Progenitor cell of endocrine pancreas (in vitro differentiated cells): Measurements from ENCODE around the gene TGFBR2. TPM values are rescaled to one million over a fixed set of nuclear protein-coding genes. Genes with fewer than 3 reads are reported as not detected.
A peak's percentile ranks its signal among the peaks of the same experiment; 100 is the strongest.

Source experiments
- DNase-seq: peaks from one replicate; pipeline ENCODE4 v3.0.0; 2021; ENCODE audit warnings: low spot score; ENCODE audit not compliant: unreplicated experiment
- H3K27ac Mint-ChIP-seq: 2 replicates; pipeline ENCODE4 v1.8.0; 2021; ENCODE audit warnings: mild to moderate bottlenecking, moderate library complexity, mixed read lengths
- H3K27me3 Mint-ChIP-seq: 2 replicates; pipeline ENCODE4 v1.8.0; 2021; ENCODE audit warnings: mixed read lengths
- H3K36me3 Mint-ChIP-seq: 2 replicates; pipeline ENCODE4 v1.8.0; 2022; ENCODE audit warnings: mixed read lengths; ENCODE audit not compliant: insufficient read depth
- H3K4me1 Mint-ChIP-seq: 2 replicates; pipeline ENCODE4 v1.8.0; 2021; ENCODE audit warnings: low read depth, mixed read lengths
- H3K4me3 Mint-ChIP-seq: 2 replicates; pipeline ENCODE4 v1.8.0; 2021; ENCODE audit warnings: low read depth, mild to moderate bottlenecking, moderate library complexity, mixed read lengths
- H3K9me3 Mint-ChIP-seq: 2 replicates; pipeline ENCODE4 v1.8.0; 2021; ENCODE audit warnings: low read depth, mixed read lengths
- CTCF ChIP-seq: fragments of 200-600 bp; sonication (generic); IDR thresholded peaks from one replicate; pipeline ENCODE4 v1.5.0; 2021; ENCODE audit warnings: antibody characterized with exemption, mild to moderate bottlenecking; ENCODE audit not compliant: unreplicated experiment
- total RNA-seq: library from RNA; stranded (reverse); gene quantifications from 2 replicates; pipeline ENCODE4 v1.2.1, GENCODE V29; 2021

TGFBR2 gene
- total RNA-seq, 1 donor from 2014 or later, result 21.1 TPM

DNA sequence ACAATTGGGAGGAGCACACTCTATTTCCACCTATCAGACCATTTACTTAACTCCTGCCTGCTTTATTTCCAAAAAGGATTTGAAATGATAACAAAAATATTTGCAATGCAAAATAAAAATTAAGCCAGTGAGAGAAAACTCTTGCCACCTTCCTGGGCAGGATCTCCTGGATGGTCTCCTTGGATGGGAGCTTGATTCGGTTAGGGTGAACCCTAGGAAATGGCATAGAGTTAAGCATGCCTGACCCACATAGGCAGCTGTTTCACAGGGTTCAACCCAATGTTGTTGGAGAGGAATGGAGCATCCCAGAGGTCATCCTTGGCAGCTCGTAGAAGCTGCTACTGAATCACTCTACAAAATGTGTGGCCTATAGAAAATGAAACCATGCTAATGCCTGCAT lies 83.8 kb downstream of the TGFBR2 start:
- Mint-ChIP-seq H3K27ac (no peak overlapping the region), H3K4me3 (no peak overlapping the region), H3K9me3 (no peaks in the 10 kb centered on the region), H3K27me3 (no peaks in the 10 kb centered on the region), H3K36me3 (peaks cover 33% of the 10 kb centered on the region), H3K4me1 (peaks cover 22% of the 10 kb centered on the region)
- no peak for DNase-seq
- no peak for TF ChIP-seq CTCF

GRCh38 chr3:30691249-30691880 lies 85.0 kb downstream of the TGFBR2 start:
- no peaks in the 10 kb centered on the region for H3K27me3 Mint-ChIP-seq
- no peak overlapping the region for H3K27ac Mint-ChIP-seq
- H3K4me1 Mint-ChIP-seq, result peaks cover 22% of the 10 kb centered on the region
- no peak for TF ChIP-seq CTCF
- no peak overlapping the region for H3K4me3 Mint-ChIP-seq
- H3K36me3 Mint-ChIP-seq, result peaks cover 33% of the 10 kb centered on the region
- DNase-seq, result no peak
- no peaks in the 10 kb centered on the region for H3K9me3 Mint-ChIP-seq

DNA sequence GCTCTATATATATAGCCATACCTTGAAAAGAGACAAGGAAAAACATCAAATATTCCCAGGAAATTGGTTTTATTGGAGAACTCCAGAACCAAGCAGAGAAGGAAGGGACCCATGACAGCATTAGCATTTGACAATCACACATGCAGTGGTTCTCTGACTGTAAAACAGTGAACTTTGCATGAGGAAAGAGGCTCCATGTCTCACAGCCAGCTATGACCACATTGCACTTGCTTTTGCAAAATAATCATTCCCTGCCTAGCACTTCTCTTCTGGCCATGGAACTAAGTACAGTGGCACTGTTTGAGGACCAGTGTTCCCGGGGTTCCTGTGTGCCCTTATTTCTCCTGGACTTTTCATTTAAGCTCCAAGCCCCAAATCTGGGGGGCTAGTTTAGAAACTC lies 85.5 kb downstream of the TGFBR2 start:
- no peak for DNase-seq
- peaks cover 29% of the 10 kb centered on the region for H3K36me3 Mint-ChIP-seq
- peaks cover 22% of the 10 kb centered on the region for H3K4me1 Mint-ChIP-seq
- H3K27me3 Mint-ChIP-seq, result no peaks in the 10 kb centered on the region
- no peak overlapping the region for H3K27ac Mint-ChIP-seq
- no peak for TF ChIP-seq CTCF
- H3K9me3 Mint-ChIP-seq, result no peaks in the 10 kb centered on the region
- H3K4me3 Mint-ChIP-seq, result no peak overlapping the region

- H3K9me3 Mint-ChIP-seq, result no peaks in the 10 kb centered on the region
- peaks cover 27% of the 10 kb centered on the region for H3K36me3 Mint-ChIP-seq
- H3K27ac Mint-ChIP-seq, result peak overlapping the region; percentile 41
- H3K4me3 Mint-ChIP-seq, result no peak overlapping the region
- TF ChIP-seq CTCF, result no peak
- H3K4me1 Mint-ChIP-seq, result peaks cover 24% of the 10 kb centered on the region
- H3K27me3 Mint-ChIP-seq, result no peaks in the 10 kb centered on the region
- no peak for DNase-seq
Observed at GRCh38 chr3:30692498-30693130, 86.2 kb downstream of the TGFBR2 start.

DNA sequence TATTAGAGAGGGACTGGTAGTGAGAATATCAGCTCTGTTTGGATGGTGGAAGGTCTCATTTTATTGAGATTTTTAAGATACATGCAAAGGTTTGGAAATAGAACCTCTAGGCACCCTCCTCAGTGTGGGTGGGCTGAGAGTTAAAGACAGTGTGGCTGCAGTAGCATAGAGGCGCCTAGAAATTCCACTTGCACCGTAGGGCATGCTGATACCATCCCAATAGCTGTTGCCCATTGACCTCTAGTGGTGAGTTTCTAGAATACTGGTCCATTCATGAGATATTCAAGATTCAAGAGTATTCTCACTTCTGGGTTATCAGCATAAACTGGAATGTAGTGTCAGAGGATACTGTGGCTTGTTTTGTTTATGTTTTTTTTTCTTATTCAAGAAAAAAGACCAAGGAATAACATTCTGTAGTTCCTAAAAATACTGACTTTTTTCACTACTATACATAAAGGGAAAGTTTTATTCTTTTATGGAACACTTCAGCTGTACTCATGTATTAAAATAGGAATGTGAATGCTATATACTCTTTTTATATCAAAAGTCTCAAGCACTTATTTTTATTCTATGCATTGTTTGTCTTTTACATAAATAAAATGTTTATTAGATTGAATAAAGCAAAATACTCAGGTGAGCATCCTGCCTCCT lies 87.2 kb downstream of the TGFBR2 start:
- no peak overlapping the region for H3K27ac Mint-ChIP-seq
- H3K4me1 Mint-ChIP-seq, result peaks cover 18% of the 10 kb centered on the region
- DNase-seq, result peak; percentile 15
- TF ChIP-seq CTCF, result peak; percentile 89
- peaks cover 21% of the 10 kb centered on the region for H3K36me3 Mint-ChIP-seq
- H3K27me3 Mint-ChIP-seq, result no peaks in the 10 kb centered on the region
- no peaks in the 10 kb centered on the region for H3K9me3 Mint-ChIP-seq
- H3K4me3 Mint-ChIP-seq, result no peak overlapping the region
